DMS79 (cell line): Measurements from ENCODE around the gene NSD2.

ENCODE experiments used
- DNase-seq: peaks from one replicate; lab custom pipeline; 2025; lab: John Stamatoyannopoulos, UW

NSD2 gene

GRCh38 chr4:1945124-1945895 lies 74.1 kb downstream of the NSD2 start:
- no peak for DNase-seq

GRCh38 chr4:1945912-1946311 lies 74.7 kb downstream of the NSD2 start:
- no peak for DNase-seq

GRCh38 chr4:1948232-1948631 lies 77.0 kb downstream of the NSD2 start:
- DNase-seq: no peak

GRCh38 chr4:1948892-1949436 lies 77.8 kb downstream of the NSD2 start:
- DNase-seq: no peak

- DNase-seq: no peak
Measured at GRCh38 chr4:1950369-1950768, 79.2 kb downstream of the NSD2 start.

- no peak for DNase-seq
Measured at GRCh38 chr4:1952058-1952700, 81.0 kb downstream of the NSD2 start.

GRCh38 chr4:1952719-1953118 lies 81.5 kb downstream of the NSD2 start:
- no peak for DNase-seq

GRCh38 chr4:1953335-1953734 lies 82.1 kb downstream of the NSD2 start:
- no peak for DNase-seq

GRCh38 chr4:1956631-1957030 lies 85.4 kb downstream of the NSD2 start:
- DNase-seq: no peak

GRCh38 chr4:1958276-1959103 lies 87.3 kb downstream of the NSD2 start:
- no peak for DNase-seq

- no peak for DNase-seq
Measured at GRCh38 chr4:1959104-1959384, 87.9 kb downstream of the NSD2 start.

- no peak for DNase-seq
Measured at GRCh38 chr4:1960170-1960825, 89.1 kb downstream of the NSD2 start.

- DNase-seq: no peak
Measured at GRCh38 chr4:1961038-1961437, 89.8 kb downstream of the NSD2 start.

- DNase-seq: no peak
Measured at GRCh38 chr4:1961563-1961962, 90.4 kb downstream of the NSD2 start.

GRCh38 chr4:1962980-1963379 lies 91.8 kb downstream of the NSD2 start:
- no peak for DNase-seq

GRCh38 chr4:1964443-1964842 lies 93.2 kb downstream of the NSD2 start:
- DNase-seq: no peak

GRCh38 chr4:1964971-1965370 lies 93.8 kb downstream of the NSD2 start:
- no peak for DNase-seq

GRCh38 chr4:1967512-1968149 lies 96.4 kb downstream of the NSD2 start:
- DNase-seq: no peak

- DNase-seq: no peak
Measured at GRCh38 chr4:1968686-1969295, 97.6 kb downstream of the NSD2 start.

- DNase-seq: no peak
Measured at GRCh38 chr4:1969928-1970723, 98.9 kb downstream of the NSD2 start.

GRCh38 chr4:1970926-1971325 lies 99.7 kb downstream of the NSD2 start:
- no peak for DNase-seq
